GM12878 (cell line): ENCODE measurements around the gene TM7SF2. TPM values are rescaled to one million over a fixed set of nuclear protein-coding genes. Genes with fewer than 3 reads are reported as not detected.
A peak's percentile ranks its signal among the peaks of the same experiment; 100 is the strongest.
"Not testable (repeated sequence)": the region's sequence is repeated elsewhere in the genome, so short reads cannot be mapped to it uniquely, and the experiment has no call there.

ENCODE experiments used
- ATAC-seq: fragments of 200-7000 bp; cut with Tn5 transposase; 3 replicates; pipeline ENCODE4 v1.9.1; 2020; ENCODE audit warnings: mild to moderate bottlenecking, moderate library complexity
- BruUV-seq: library from RNA; stranded (reverse); fragments of 400-500 nt; replicated peaks from 2 replicates; lab custom pipeline; 2021; lab: Mats Ljungman, UMichigan
- CTCF ChIA-PET: fragments of 300-600 bp; sonication (Branson Sonifier 250); formaldehyde crosslinking; extraction: SDS; loops from one replicate; lab custom pipeline; 2021; ENCODE audit warnings: inconsistent platforms; lab: Yijun Ruan, JAX
- POLR2A ChIA-PET: fragments of 350-600 bp; formaldehyde crosslinking; extraction: SDS; loops from one replicate; lab custom pipeline; 2021; ENCODE audit warnings: inconsistent platforms; lab: Charles Lee
- RAD21 ChIA-PET: fragments of 300-600 bp; sonication (Branson Sonifier 250); formaldehyde crosslinking; loops from one replicate; lab custom pipeline; 2023; ENCODE audit warnings: antibody characterized with exemption; ENCODE audit not compliant: unreplicated experiment; lab: Charles Lee
- SMC1A ChIA-PET: fragments of 300-600 bp; sonication (Branson Sonifier 250); formaldehyde crosslinking; loops from one replicate; lab custom pipeline; 2023; ENCODE audit not compliant: unreplicated experiment, uncharacterized antibody; lab: Charles Lee
- DNase-seq: peaks from one replicate; pipeline ENCODE4 v3.0.0-alpha.2; 2011; ENCODE audit warnings: low read depth, low spot score
- FAIRE-seq: peaks from 3 replicates; lab custom pipeline; 2011; peaks lifted over from hg19 to GRCh38; lab: Jason Lieb, UNC
- H2AFZ ChIP-seq: 2 replicates; pipeline ENCODE4 v1.6.0; 2011; ENCODE audit warnings: low read depth, low read length, control low read depth; ENCODE audit not compliant: control insufficient read depth
- H3K27ac ChIP-seq: 2 replicates; pipeline ENCODE4 v1.5.1; 2011; ENCODE audit warnings: control low read depth; ENCODE audit not compliant: control insufficient read depth, insufficient read depth
- H3K27me3 ChIP-seq, 2 experiments: replicated peaks in 1 of 2; 2 replicates each; pipeline versions ENCODE4 v1.6.0 to v1.6.1; 2011; ENCODE audit warnings: low read length in 1 of 2; ENCODE audit not compliant: control insufficient read depth in 2 of 2, insufficient read depth in 2 of 2
- H3K36me3 ChIP-seq, 2 experiments: 2 replicates each; pipeline ENCODE4 v1.5.1; 2011; ENCODE audit warnings: low read length in 1 of 2; ENCODE audit not compliant: control insufficient read depth in 2 of 2, insufficient read depth in 2 of 2
- H3K4me1 ChIP-seq: 2 replicates; pipeline ENCODE4 v1.6.1; 2011; ENCODE audit warnings: mild to moderate bottlenecking, low read length, moderate library complexity, mixed read lengths; ENCODE audit not compliant: control insufficient read depth, insufficient read depth
- H3K4me2 ChIP-seq: 2 replicates; pipeline ENCODE4 v1.6.0; 2011; ENCODE audit warnings: control low read depth; ENCODE audit not compliant: control insufficient read depth, insufficient read depth
- H3K4me3 ChIP-seq: fragments of 200-600 bp; sonication (generic); 2 replicates; pipeline ENCODE4 v1.5.1; 2016
- H3K79me2 ChIP-seq: 2 replicates; pipeline ENCODE4 v1.6.0; 2011; ENCODE audit warnings: low read length; ENCODE audit not compliant: control insufficient read depth, insufficient read depth
- H3K9ac ChIP-seq: 2 replicates; pipeline ENCODE4 v1.8.0; 2011; ENCODE audit warnings: low read length, control low read depth, mixed read lengths; ENCODE audit not compliant: control insufficient read depth, insufficient read depth
- H3K9me3 ChIP-seq: replicated peaks from 3 replicates; pipeline ENCODE4 v1.5.1; 2011; ENCODE audit warnings: mild to moderate bottlenecking, low read length; ENCODE audit not compliant: control insufficient read depth, insufficient read depth
- H4K20me1 ChIP-seq: 2 replicates; pipeline ENCODE4 v1.6.0; 2011; ENCODE audit not compliant: control insufficient read depth, insufficient read depth
- POLR2A ChIP-seq: IDR thresholded peaks from 2 replicates; pipeline ENCODE4 v1.6.1; 2011; ENCODE audit warnings: low read depth, mild to moderate bottlenecking, low read length
- RCOR1 ChIP-seq: conservative IDR thresholded peaks from 2 replicates; pipeline ENCODE4 v1.6.1; 2012; ENCODE audit warnings: low read depth, low read length, improper control_type of control experiment
- WGBS: methylation state at CpG from one replicate; pipeline ENCODE4 v1.1.6; 2016; ENCODE audit warnings: low lambda C conversion rate; ENCODE audit not compliant: insufficient replicate concordance, insufficient coverage; ENCODE audit errors: missing lambda C conversion rate; 5-methylcytosine and 5-hydroxymethylcytosine counted together
- in situ Hi-C: fragments of 300-500 bp; cut with MboI; formaldehyde crosslinking; loops from 9 replicates; pipeline ENCODE4 v1.14.3; 2018; ENCODE audit warnings: mixed read lengths
- intact Hi-C: fragments of 100-400 bp; cut with micrococcal nuclease; formaldehyde crosslinking; loops from one replicate; pipeline ENCODE4 v1.14.2; 2022; ENCODE audit not compliant: unreplicated experiment
- polyA plus RNA-seq, 11 experiments: library from polyadenylated mRNA; depleted of rRNA in 4 of 11; unstranded in 6 of 11; stranded (reverse) in 5 of 11; fragments of >200 nt; fragmentation: Nextera tagmentation in 4 of 11; fragmentation: Illumina TruSeq in 1 of 11; extraction: Ambion mirVana in 4 of 11; extraction: Trizol in 1 of 11; gene quantifications; 1 replicate in 1 of 11; 2 replicates in 10 of 11; pipeline versions ENCODE4 v1.2.1 to v1.2.3, GENCODE V29; 2011 to 2016; ENCODE audit warnings: inconsistent platforms in 2 of 11, missing spikeins in 2 of 11, low read depth in 1 of 11
- total RNA-seq, 4 experiments: library from RNA; depleted of rRNA in 3 of 4; stranded (reverse); fragments of >200 nt in 3 of 4; fragmentation: Illumina TruSeq in 1 of 4; extraction: Trizol in 1 of 4; gene quantifications; 2 replicates each; pipeline versions ENCODE4 v1.2.1 to v1.2.3, GENCODE V29; 2013 to 2021

The TM7SF2 gene
- total and polyA plus RNA-seq, 10 of the 15 experiments (the other 5 are each of a cell fraction or from before 2014, with no cell fraction given), result 0.52 to 57.7 (median 20.7) TPM

DNA sequence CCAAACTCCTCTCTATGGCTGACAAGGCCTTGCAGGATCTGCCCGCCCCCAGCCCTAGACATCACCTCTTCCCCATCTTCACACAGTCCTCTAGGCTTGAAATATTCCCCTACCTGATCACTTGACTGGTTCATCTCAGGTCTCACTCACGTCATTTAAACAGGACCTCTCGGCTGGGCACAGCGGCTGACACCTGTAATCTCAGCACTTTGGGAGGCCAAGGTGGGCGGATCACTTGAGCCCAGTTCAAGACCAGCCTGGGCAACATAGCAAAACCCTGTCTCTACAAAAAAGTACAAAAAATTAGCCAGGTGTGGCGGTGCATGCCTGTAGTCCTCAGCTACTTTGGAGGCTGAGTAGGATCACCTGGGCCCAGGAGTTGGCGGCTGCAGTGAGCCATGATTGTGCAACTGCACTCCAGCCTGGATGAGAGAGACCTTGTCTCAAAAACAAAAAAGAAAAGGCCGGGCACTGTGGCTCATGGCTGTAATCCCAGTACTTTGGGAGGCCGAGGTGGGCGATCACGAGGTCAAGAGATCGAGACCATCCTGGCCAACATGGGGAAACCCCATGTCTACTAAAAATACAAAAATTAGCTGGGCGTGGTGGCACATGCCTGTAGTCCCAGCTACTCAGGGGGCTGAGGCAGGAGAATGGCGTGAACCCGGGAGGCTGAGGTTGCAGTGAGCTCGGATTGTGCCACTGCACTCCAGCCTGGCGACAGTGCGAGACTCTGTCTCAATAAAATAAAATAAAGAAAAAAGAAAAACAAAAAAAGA is 7.4 kb downstream of the TM7SF2 start:
- H4K20me1 ChIP-seq, FAIRE-seq, ATAC-seq, DNase-seq, BruUV-seq, H2AFZ ChIP-seq, H3K9me3 ChIP-seq, H3K27ac ChIP-seq, H3K27me3 ChIP-seq, in situ Hi-C loops, H3K4me3 ChIP-seq, H3K9ac ChIP-seq: not testable (repeated sequence)
- H3K79me2 ChIP-seq, result peaks cover 56% of the 10 kb centered on the region
- CTCF ChIA-PET, result interaction anchor here (0.5 to 3.5 kb wide), 13 partner anchors 9 to 272 kb away, joined by 3 to 37 read pairs (median 11); partner anchors contain the start of genes ARL2 and CAPN1
- RAD21 ChIA-PET, result interaction anchor here (0.7 to 2.3 kb wide), 5 partner anchors 43 to 430 kb away, joined by 3 to 12 read pairs (median 3); no protein-coding TSS in a partner anchor
- peak overlapping the region; percentile 40; the same call in 1 of the 2 replicates for H3K4me2 ChIP-seq
- TF ChIP-seq POLR2A, result peak; percentile 25; the same call in 1 of the 2 replicates
- 54% methylated on average over 18 of the region's 18 CpGs for WGBS
- POLR2A ChIA-PET, result interaction anchor here (0.6 kb wide), 1 partner anchor 681 kb away, joined by 3 read pairs; no protein-coding TSS in a partner anchor
- intact Hi-C loops, result loop anchor here (10.0 kb wide), 2 partner anchors 216 to 344 kb away; partner anchors contain the start of genes DPF2 and SF1
- H3K4me1 ChIP-seq, result peaks cover 25% of the 10 kb centered on the region
- peaks cover 9 to 21% of the 10 kb centered on the region in 2 experiments for H3K36me3 ChIP-seq
- SMC1A ChIA-PET, result interaction anchor here (0.8 to 3.5 kb wide), 7 partner anchors 16 to 271 kb away, joined by 3 to 13 read pairs (median 3); partner anchors contain the start of gene SYVN1

DNA sequence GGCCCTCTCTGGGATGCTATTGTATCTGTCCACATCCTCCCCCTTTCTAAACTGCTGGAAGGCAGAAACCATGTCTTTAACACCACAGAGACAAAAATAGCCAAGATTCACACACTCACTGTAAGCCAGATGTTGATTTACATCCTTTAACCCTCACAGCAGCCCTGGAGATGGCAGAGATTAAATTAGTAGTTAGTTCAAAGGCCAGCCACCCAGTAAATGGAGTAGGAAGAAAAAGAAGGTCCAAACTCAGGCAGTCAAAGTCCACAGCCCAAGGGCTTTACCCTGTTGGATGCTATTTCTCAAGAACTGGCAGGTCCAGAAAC is 8.0 kb downstream of the TM7SF2 start:
- no peaks in the 10 kb centered on the region for H3K9me3 ChIP-seq
- H3K9ac ChIP-seq, result peak overlapping the region; percentile 25; the same call in 1 of the 2 replicates
- in situ Hi-C loops (no loop called here), intact Hi-C loops (loop anchor here (10.0 kb wide), 2 partner anchors 215 to 345 kb away; partner anchors contain the start of genes DPF2 and SF1)
- no peak for FAIRE-seq
- ChIA-PET CTCF (interaction anchor here (1.1 to 3.5 kb wide), 5 partner anchors 13 to 271 kb away, joined by 3 to 40 read pairs (median 15); partner anchors contain the start of genes CAPN1 and SYVN1), SMC1A (interaction anchor here (2.8 to 3.5 kb wide), 2 partner anchors 16 to 272 kb away, joined by 11 to 13 read pairs; partner anchors contain the start of gene SYVN1), POLR2A (interaction anchor here (0.5 to 0.6 kb wide), 2 partner anchors 76 to 680 kb away, joined by 3 to 6 read pairs; no protein-coding TSS in a partner anchor), RAD21 (interaction anchor here (0.7 to 0.9 kb wide), 3 partner anchors 44 to 431 kb away, joined by 3 read pairs; no protein-coding TSS in a partner anchor)
- no peak for DNase-seq
- H3K4me1 ChIP-seq, result peaks cover 25% of the 10 kb centered on the region
- ATAC-seq, result no peak
- no peak overlapping the region for H2AFZ ChIP-seq
- no peak overlapping the region for H3K27ac ChIP-seq
- no peak for TF ChIP-seq RCOR1
- no peaks in the 10 kb centered on the region for H3K27me3 ChIP-seq
- H3K36me3 ChIP-seq, result peaks cover 9 to 27% of the 10 kb centered on the region in 2 experiments
- BruUV-seq, result no TSS peak
- no peaks in the 10 kb centered on the region for H4K20me1 ChIP-seq
- H3K79me2 ChIP-seq, result peaks cover 56% of the 10 kb centered on the region
- H3K4me2 ChIP-seq, result peak overlapping the region; percentile 40
- H3K4me3 ChIP-seq, result no peak overlapping the region
